ENCODE data around the gene PSIP1. TPM values are rescaled to one million over a fixed set of nuclear protein-coding genes. Genes with fewer than 3 reads are reported as not detected.

PSIP1 gene
- total and polyA plus RNA-seq, 9 of the 15 experiments (the other 6 are each of a cell fraction or from before 2014, with no cell fraction given), result 18.8 to 119 (median 59.9) TPM

DNA sequence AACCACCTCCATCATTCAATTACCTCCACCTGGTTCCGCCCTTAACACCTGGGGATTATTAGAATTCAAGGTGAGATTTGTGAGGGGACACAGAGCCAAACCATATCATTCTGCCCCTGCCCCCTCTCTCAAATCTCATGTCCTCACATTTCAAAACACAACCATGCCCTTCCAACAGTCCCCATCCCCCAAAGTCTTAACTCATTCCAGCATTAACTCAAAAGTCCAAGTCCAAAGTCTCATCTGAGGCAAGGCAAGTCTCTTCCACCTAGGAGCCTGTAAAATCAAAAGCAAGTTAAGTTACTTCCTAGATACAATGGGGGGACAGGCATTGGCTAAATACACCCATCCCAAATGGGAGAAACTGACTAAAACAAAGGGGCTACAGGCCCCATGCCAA, 18.8 kb downstream of the PSIP1 start:
- Histone ChIP-seq H2AFZ (ENCODE audit: low read depth, low read length) (no peak overlapping the region), H3K79me2 (ENCODE audit: control insufficient read depth, insufficient read depth, low read length) (peaks cover 24% of the 10 kb centered on the region), H3K27me3 (ENCODE audit: control insufficient read depth in 2 of 2, insufficient read depth in 2 of 2, low read length in 2 of 2) (no peaks in the 10 kb centered on the region), H3K4me1 (replicated peaks in 1 of 2; ENCODE audit: control insufficient read depth in 2 of 2, insufficient read depth in 2 of 2, low read length in 2 of 2) (no peaks in the 10 kb centered on the region), H3K9me1 (ENCODE audit: control insufficient read depth, insufficient read depth, low read length) (no peaks in the 10 kb centered on the region), H3K4me2 (ENCODE audit: insufficient read depth, low read length) (no peak overlapping the region), H3K36me3 (ENCODE audit: control insufficient read depth, insufficient read depth, low read length) (peaks cover 50% of the 10 kb centered on the region; the same call in 2 of the 3 replicates), H3K27ac (ENCODE audit: extremely low read depth, low read depth, low read length) (no peak overlapping the region), H3K9me3 (replicated peaks; ENCODE audit: control insufficient read depth, insufficient read depth, low read depth, low read length) (no peaks in the 10 kb centered on the region; the same call in 1 of the 2 replicates), H3K9ac (ENCODE audit: insufficient read depth in 1 of 2, low read depth in 2 of 2, low read length in 2 of 2) (no peak overlapping the region), H4K20me1 (replicated peaks; ENCODE audit: control insufficient read depth, insufficient read depth, low read length) (no peaks in the 10 kb centered on the region), H3K4me3 (no peak overlapping the region)
- no peak for ATAC-seq
- ChIA-PET POLR2A (no interaction called here), CTCF (ENCODE audit: low intra/inter-chr PET ratio) (no interaction called here)
- 100% methylated on average over 1 of the region's 1 CpG for WGBS (ENCODE audit: insufficient coverage, low coverage, missing lambda C conversion rate)
- no peak for FAIRE-seq
- BruUV-seq (replicated peaks), result no TSS peak
- no peak for DNase-seq (ENCODE audit: extremely low read depth in 1 of 4, low spot score in 3 of 4)
- in situ Hi-C loops (cut with MboI), result no loop called here
- intact Hi-C loops (cut with micrococcal nuclease), result no loop called here
- TF ChIP-seq HMGXB4 (CRISPR knock-in tag; IDR thresholded peaks at IDR 0.05) (no peak), PHTF2 (CRISPR knock-in tag; IDR thresholded peaks at IDR 0.05) (no peak), ZBTB5 (IDR thresholded peaks at IDR 0.05) (no peak), ZZZ3 (IDR thresholded peaks at IDR 0.05) (no peak), RNF219 (CRISPR knock-in tag; IDR thresholded peaks at IDR 0.05) (no peak), STAT5B (CRISPR knock-in tag; IDR thresholded peaks at IDR 0.05) (no peak), ZKSCAN8 (CRISPR knock-in tag; IDR thresholded peaks at IDR 0.05) (no peak), HEY1 (CRISPR knock-in tag; IDR thresholded peaks at IDR 0.05; ENCODE audit: borderline replicate concordance) (no peak), GTF3C2 (IDR thresholded peaks at IDR 0.05; ENCODE audit: borderline replicate concordance, extremely low read depth, insufficient read length) (no peak)
- TF ChIP-seq, protein P1, sequence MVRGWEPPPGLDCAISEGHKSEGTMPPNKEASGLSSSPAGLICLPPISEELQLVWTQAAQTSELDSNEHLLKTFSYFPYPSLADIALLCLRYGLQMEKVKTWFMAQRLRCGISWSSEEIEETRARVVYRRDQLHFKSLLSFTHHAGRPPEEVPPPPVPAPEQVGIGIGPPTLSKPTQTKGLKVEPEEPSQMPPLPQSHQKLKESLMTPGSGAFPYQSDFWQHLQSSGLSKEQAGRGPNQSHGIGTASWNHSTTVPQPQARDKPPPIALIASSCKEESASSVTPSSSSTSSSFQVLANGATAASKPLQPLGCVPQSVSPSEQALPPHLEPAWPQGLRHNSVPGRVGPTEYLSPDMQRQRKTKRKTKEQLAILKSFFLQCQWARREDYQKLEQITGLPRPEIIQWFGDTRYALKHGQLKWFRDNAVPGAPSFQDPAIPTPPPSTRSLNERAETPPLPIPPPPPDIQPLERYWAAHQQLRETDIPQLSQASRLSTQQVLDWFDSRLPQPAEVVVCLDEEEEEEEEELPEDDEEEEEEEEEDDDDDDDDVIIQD (CRISPR knock-in tag; IDR thresholded peaks at IDR 0.05), result no peak

All from K562 (cell line).